Transverse colon (tissue), 4 donors: Measurements from ENCODE around the gene SULT4A1. TPM values are rescaled to one million over a fixed set of nuclear protein-coding genes. Genes with fewer than 3 reads are reported as not detected.

Experiments used
- DNase-seq: peaks from one replicate; pipeline ENCODE4 v3.0.0-alpha.2; 2019
- H3K27ac ChIP-seq, 4 donors: fragments of 200-600 bp; sonication (generic); 2 replicates each; pipeline ENCODE4 v1.5.1; 2016 to 2018; ENCODE audit warnings: inconsistent platforms in 4 of 4
- H3K27me3 ChIP-seq: fragments of 200-600 bp; sonication (generic); 2 replicates; pipeline ENCODE4 v1.5.1; 2017; ENCODE audit warnings: inconsistent platforms
- H3K36me3 ChIP-seq, 4 donors: fragments of 200-600 bp; sonication (generic); 2 replicates each; pipeline ENCODE4 v1.5.1; 2017 to 2019; ENCODE audit warnings: inconsistent platforms in 4 of 4
- H3K4me1 ChIP-seq, 4 donors: fragments of 200-600 bp; sonication (generic); 2 replicates each; pipeline ENCODE4 v1.5.1; 2017 to 2020; ENCODE audit warnings: inconsistent platforms in 4 of 4
- H3K4me3 ChIP-seq, 4 donors: fragments of 200-600 bp; sonication (generic); 1 replicate in 1 of 4; 2 replicates in 3 of 4; pipeline versions ENCODE4 v1.5.1 to v1.6.1; 2017 to 2019; ENCODE audit warnings: inconsistent platforms in 4 of 4
- H3K9me3 ChIP-seq, 2 donors: fragments of 200-600 bp; sonication (generic); 2 replicates each; pipeline ENCODE4 v1.5.1; 2017 to 2019; ENCODE audit warnings: inconsistent platforms in 2 of 2
- CTCF ChIP-seq, 5 experiments: fragments of 200-600 bp in 3 of 5; fragments of 450-650 bp in 2 of 5; sonication (generic) in 3 of 5; IDR thresholded peaks; 1 replicate in 2 of 5; 2 replicates in 3 of 5; pipeline ENCODE4 v1.5.1; 2016 to 2017; ENCODE audit warnings: antibody characterized with exemption in 5 of 5, inconsistent platforms in 3 of 5, mild to moderate bottlenecking in 2 of 5, moderate library complexity in 1 of 5
- EP300 ChIP-seq: sonication (generic); formaldehyde crosslinking; IDR thresholded peaks from one replicate; pipeline ENCODE4 v1.6.1; 2017; ENCODE audit warnings: antibody characterized with exemption, low read depth
- POLR2A ChIP-seq: fragments of 450-650 bp; IDR thresholded peaks from one replicate; pipeline ENCODE4 v1.6.1; 2016; ENCODE audit warnings: antibody characterized with exemption, mild to moderate bottlenecking, moderate library complexity
- POLR2AphosphoS5 ChIP-seq, 3 donors: sonication (generic); formaldehyde crosslinking; IDR thresholded peaks; one replicate each; pipeline ENCODE4 v1.6.1; 2016; ENCODE audit warnings: antibody characterized with exemption in 3 of 3
- WGBS, 2 donors: methylation state at CpG; one replicate each; pipeline ENCODE4 v1.1.5; 2018; ENCODE audit warnings: low coverage in 1 of 2; 5-methylcytosine and 5-hydroxymethylcytosine counted together
- in situ Hi-C, 4 donors: fragments of 200-750 bp; cut with MboI; loops; one replicate each; pipeline versions ENCODE4 v1.15.0 to v1.15.1; 2017; ENCODE audit warnings: low sequenced_read_pairs in 3 of 4, low pct_ligation_motif_present in 1 of 4, low pct_unique_long_range_greater_than_20kb in 1 of 4
- intact Hi-C: fragments of 100-400 bp; cut with DNase I; formaldehyde crosslinking; loops from one replicate; pipeline ENCODE4 v1.15.1; 2023; ENCODE audit warnings: low total_unique reads
- total RNA-seq, 4 donors: library from RNA; depleted of rRNA; stranded (reverse); fragments of >200 nt; gene quantifications; one replicate each; pipeline ENCODE4 v1.1.0, GENCODE V29; 2016

The SULT4A1 gene
- total RNA-seq, 4 donors from 2014 or later, result 0.32 to 0.68 TPM; not detected in 2

- Histone ChIP-seq H3K27me3 (peaks cover 21% of the 10 kb centered on the region), H3K4me1 (peaks cover 0 to 12% (median 7%) of the 10 kb centered on the region in 4 donors), H3K27ac (no peak overlapping the region), H3K9me3 (no peaks in the 10 kb centered on the region), H3K4me3 (no peak overlapping the region), H3K36me3 (no peaks in the 10 kb centered on the region)
- in situ Hi-C loops, result loop anchor here in 1 of 4 donors (25.0 kb wide), 1 partner anchor 430 kb away; no protein-coding TSS in a partner anchor
- DNase-seq, result no peak
- TF ChIP-seq POLR2A (no peak), EP300 (no peak), POLR2AphosphoS5 (IDR thresholded peaks at IDR 0.05) (no peak), CTCF (IDR thresholded peaks at IDR 0.05) (no peak)
- intact Hi-C loops, result no loop called here
- 95 to 97% methylated on average over 8 to 9 of the region's 9 CpGs for WGBS, 2 donors
Observed at GRCh38 chr22:43817402-43817801, 44.9 kb downstream of the SULT4A1 start.

GRCh38 chr22:43814264-43814663 is 48.0 kb downstream of the SULT4A1 start:
- H3K4me3 ChIP-seq, result no peak overlapping the region
- in situ Hi-C loops (loop anchor here in 1 of 4 donors (25.0 kb wide), 1 partner anchor 427 kb away; no protein-coding TSS in a partner anchor), intact Hi-C loops (no loop called here)
- H3K27ac ChIP-seq, result no peak overlapping the region
- H3K4me1 ChIP-seq, result peaks cover 5 to 18% (median 10%) of the 10 kb centered on the region in 4 donors
- H3K9me3 ChIP-seq, result no peaks in the 10 kb centered on the region
- H3K27me3 ChIP-seq, result no peaks in the 10 kb centered on the region
- no peak for DNase-seq
- H3K36me3 ChIP-seq, result no peaks in the 10 kb centered on the region
- WGBS, 2 donors, result 90 to 95% methylated on average over 4 to 5 of the region's 5 CpGs
- TF ChIP-seq CTCF (IDR thresholded peaks at IDR 0.05), result no peak
- TF ChIP-seq POLR2A, result no peak
- no peak for TF ChIP-seq EP300
- no peak for TF ChIP-seq POLR2AphosphoS5 (IDR thresholded peaks at IDR 0.05)

DNA sequence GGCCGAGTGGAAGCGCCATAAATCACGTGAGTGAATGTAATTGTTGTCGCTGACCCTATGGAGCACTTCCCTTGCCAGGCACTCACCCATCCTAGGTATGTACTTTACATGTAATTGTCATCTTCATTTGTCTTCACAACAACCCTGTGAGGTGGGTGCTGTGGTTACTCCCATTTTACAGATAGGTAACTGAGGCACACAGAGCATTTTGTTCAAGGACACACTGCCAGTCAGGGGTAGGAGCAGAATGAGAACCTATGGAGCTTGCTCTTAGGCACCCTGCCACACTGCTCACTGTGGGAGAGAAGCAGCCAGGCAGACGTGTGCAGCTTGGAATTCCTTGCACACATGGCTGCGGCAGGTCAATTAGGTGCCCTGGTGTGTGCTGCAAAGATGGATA is 49.4 kb downstream of the SULT4A1 start:
- Histone ChIP-seq H3K27me3 (no peaks in the 10 kb centered on the region), H3K27ac (peak overlapping the region; percentile 76 to 83 (median 78)), H3K4me3 (peak overlapping the region; percentile 60 to 96 (median 74)), H3K4me1 (peaks cover 5 to 18% (median 10%) of the 10 kb centered on the region in 4 donors), H3K36me3 (no peaks in the 10 kb centered on the region), H3K9me3 (no peaks in the 10 kb centered on the region)
- TF ChIP-seq EP300 (no peak), POLR2A (no peak), POLR2AphosphoS5 (IDR thresholded peaks at IDR 0.05) (no peak), CTCF (IDR thresholded peaks at IDR 0.05) (no peak)
- intact Hi-C loops (no loop called here), in situ Hi-C loops (loop anchor here in 1 of 4 donors (25.0 kb wide), 1 partner anchor 426 kb away; no protein-coding TSS in a partner anchor)
- DNase-seq, result no peak
- WGBS, 2 donors, result 17% methylated on average over 6 of the region's 6 CpGs; no CpG with 5 or more reads in 1 of the 2 donors

GRCh38 chr22:43812149-43812842 is 50.0 kb downstream of the SULT4A1 start, which contains the start of gene EFCAB6:
EFCAB6 (minus strand) TSS chr22:43812305; CDS start chr22:43782318, 29,987 bp downstream.
- WGBS, 2 donors, result 3% methylated on average over 50 of the region's 55 CpGs; no CpG with 5 or more reads in 1 of the 2 donors

More at GRCh38 chr22:43812149-43812842, 50.0 kb downstream of the SULT4A1 start, which contains the start of gene EFCAB6:
- peak within 1 kb of the TSS; percentile 60 to 96 (median 74) for H3K4me3 ChIP-seq
- TF ChIP-seq POLR2AphosphoS5 (IDR thresholded peaks at IDR 0.05) (peak; percentile 25 to 71 (median 65)), CTCF (IDR thresholded peaks at IDR 0.05) (no peak), POLR2A (peak; percentile 62)
- H3K36me3 ChIP-seq, result no peaks in the 10 kb centered on the region
- in situ Hi-C loops (loop anchor here in 1 of 4 donors (25.0 kb wide), 1 partner anchor 425 kb away; no protein-coding TSS in a partner anchor), intact Hi-C loops (no loop called here)
- peak; percentile 95 for DNase-seq
- peaks cover 5 to 18% (median 10%) of the 10 kb centered on the region in 4 donors for H3K4me1 ChIP-seq
- peak within 1 kb of the TSS; percentile 76 to 83 (median 78) for H3K27ac ChIP-seq
- no peaks in the 10 kb centered on the region for H3K9me3 ChIP-seq
- no peaks in the 10 kb centered on the region for H3K27me3 ChIP-seq
